GM12878 (cell line): ENCODE data around the gene SERPINB6.

Experiments
- EZH2 ChIP-seq: IDR thresholded peaks from 2 replicates; pipeline ENCODE4 v1.6.1; 2012; ENCODE audit warnings: low read depth, mild to moderate bottlenecking, control low read depth, inconsistent platforms, low read length, borderline replicate concordance; ENCODE audit not compliant: control insufficient read depth
- HDAC2 ChIP-seq: fragments of 200-600 bp; sonication (generic); IDR thresholded peaks from 2 replicates; pipeline ENCODE4 v1.6.1; 2017
- JUND ChIP-seq: IDR thresholded peaks from 2 replicates; pipeline ENCODE4 v1.6.1; 2012; ENCODE audit warnings: low read depth, mild to moderate bottlenecking, low read length, improper control_type of control experiment, moderate library complexity
- POLR2A ChIP-seq: IDR thresholded peaks from 2 replicates; pipeline ENCODE4 v1.6.1; 2011; ENCODE audit warnings: low read depth, mild to moderate bottlenecking, low read length
- POLR2AphosphoS5 ChIP-seq: IDR thresholded peaks from 2 replicates; pipeline ENCODE4 v1.6.1; 2011; ENCODE audit warnings: mild to moderate bottlenecking, low read length, inconsistent platforms
- YY1 ChIP-seq: IDR thresholded peaks from 2 replicates; pipeline ENCODE4 v1.6.1; 2011; ENCODE audit warnings: low read depth, mild to moderate bottlenecking, low read length
- TF ChIP-seq, protein P1 (sequence below), 3 experiments: IDR thresholded peaks in 2 of 3; conservative IDR thresholded peaks in 1 of 3; 2 replicates each; pipeline ENCODE4 v1.5.1; 2011; ENCODE audit warnings: low read depth in 3 of 3, low read length in 3 of 3, mild to moderate bottlenecking in 3 of 3, control low read depth in 2 of 3, moderate library complexity in 2 of 3, inconsistent platforms in 1 of 3, mixed read lengths in 1 of 3; ENCODE audit not compliant: control insufficient read depth in 2 of 3, insufficient read depth in 1 of 3; ENCODE audit errors: extremely low read depth in 1 of 3
- TF ChIP-seq, protein P2 (sequence below): IDR thresholded peaks from 2 replicates; pipeline ENCODE4 v1.6.1; 2012; ENCODE audit warnings: low read depth, low read length, improper control_type of control experiment

GRCh38 chr6:2979819-2980464 lies 8.6 kb upstream of the SERPINB6 start:
- TF ChIP-seq JUND (no peak), HDAC2 (no peak), YY1 (no peak), POLR2AphosphoS5 (no peak), POLR2A (no peak), EZH2 (no peak)
- TF ChIP-seq, protein P1, sequence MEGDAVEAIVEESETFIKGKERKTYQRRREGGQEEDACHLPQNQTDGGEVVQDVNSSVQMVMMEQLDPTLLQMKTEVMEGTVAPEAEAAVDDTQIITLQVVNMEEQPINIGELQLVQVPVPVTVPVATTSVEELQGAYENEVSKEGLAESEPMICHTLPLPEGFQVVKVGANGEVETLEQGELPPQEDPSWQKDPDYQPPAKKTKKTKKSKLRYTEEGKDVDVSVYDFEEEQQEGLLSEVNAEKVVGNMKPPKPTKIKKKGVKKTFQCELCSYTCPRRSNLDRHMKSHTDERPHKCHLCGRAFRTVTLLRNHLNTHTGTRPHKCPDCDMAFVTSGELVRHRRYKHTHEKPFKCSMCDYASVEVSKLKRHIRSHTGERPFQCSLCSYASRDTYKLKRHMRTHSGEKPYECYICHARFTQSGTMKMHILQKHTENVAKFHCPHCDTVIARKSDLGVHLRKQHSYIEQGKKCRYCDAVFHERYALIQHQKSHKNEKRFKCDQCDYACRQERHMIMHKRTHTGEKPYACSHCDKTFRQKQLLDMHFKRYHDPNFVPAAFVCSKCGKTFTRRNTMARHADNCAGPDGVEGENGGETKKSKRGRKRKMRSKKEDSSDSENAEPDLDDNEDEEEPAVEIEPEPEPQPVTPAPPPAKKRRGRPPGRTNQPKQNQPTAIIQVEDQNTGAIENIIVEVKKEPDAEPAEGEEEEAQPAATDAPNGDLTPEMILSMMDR (IDR thresholded peaks at IDR 0.05 in 2 of 3, conservative IDR thresholded peaks at IDR 0.05 in 1 of 3; ENCODE audit: control insufficient read depth in 2 of 3, extremely low read depth in 1 of 3, insufficient read depth in 1 of 3, low read depth in 3 of 3, low read length in 3 of 3), result no peak
- TF ChIP-seq, protein P2, sequence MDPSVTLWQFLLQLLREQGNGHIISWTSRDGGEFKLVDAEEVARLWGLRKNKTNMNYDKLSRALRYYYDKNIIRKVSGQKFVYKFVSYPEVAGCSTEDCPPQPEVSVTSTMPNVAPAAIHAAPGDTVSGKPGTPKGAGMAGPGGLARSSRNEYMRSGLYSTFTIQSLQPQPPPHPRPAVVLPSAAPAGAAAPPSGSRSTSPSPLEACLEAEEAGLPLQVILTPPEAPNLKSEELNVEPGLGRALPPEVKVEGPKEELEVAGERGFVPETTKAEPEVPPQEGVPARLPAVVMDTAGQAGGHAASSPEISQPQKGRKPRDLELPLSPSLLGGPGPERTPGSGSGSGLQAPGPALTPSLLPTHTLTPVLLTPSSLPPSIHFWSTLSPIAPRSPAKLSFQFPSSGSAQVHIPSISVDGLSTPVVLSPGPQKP, result no peak
